GM11168 (cell line): ENCODE data around the gene CFB.
"Not testable (repeated sequence)": the region's sequence is repeated elsewhere in the genome, so short reads cannot be mapped to it uniquely, and the experiment has no call there.

ENCODE experiments used
- in situ Hi-C: fragments of 300-500 bp; cut with MboI; formaldehyde crosslinking; loops from one replicate; pipeline ENCODE4 v1.12.0; 2022; ENCODE audit warnings: low sequenced_read_pairs; ENCODE audit not compliant: unreplicated experiment

CFB gene

GRCh38 chr6:31945507-31946369 lies at the start of gene CFB:
CFB (plus strand) TSS chr6:31946095; CDS start chr6:31946222, 127 bp downstream.
- in situ Hi-C loops, result no loop called here

- in situ Hi-C loops, result no loop called here
Measured at GRCh38 chr6:31896493-31896855, 49.4 kb upstream of the CFB start.

GRCh38 chr6:31896856-31897611 lies 48.9 kb upstream of the CFB start:
- in situ Hi-C loops, result no loop called here

GRCh38 chr6:31897612-31898382 lies 48.1 kb upstream of the CFB start, which contains the start of gene EHMT2:
EHMT2 (minus strand) TSS chr6:31897698; CDS start chr6:31897677, 21 bp downstream.
- in situ Hi-C loops, result no loop called here

GRCh38 chr6:31898383-31899011 lies 47.4 kb upstream of the CFB start:
- in situ Hi-C loops, result no loop called here

- in situ Hi-C loops, result no loop called here
Measured at GRCh38 chr6:31899215-31899614, 46.7 kb upstream of the CFB start.

GRCh38 chr6:31899882-31900722 lies 45.8 kb upstream of the CFB start:
- in situ Hi-C loops, result no loop called here

- in situ Hi-C loops, result no loop called here
Measured at GRCh38 chr6:31900917-31901414, 44.9 kb upstream of the CFB start.

- in situ Hi-C loops, result no loop called here
Measured at GRCh38 chr6:31901415-31901952, 44.4 kb upstream of the CFB start.

GRCh38 chr6:31901953-31902643 lies 43.8 kb upstream of the CFB start, which contains the start of gene ZBTB12:
ZBTB12 (minus strand) TSS chr6:31902086; CDS start chr6:31901305, 781 bp downstream.
- in situ Hi-C loops, result no loop called here

- in situ Hi-C loops, result no loop called here
Measured at GRCh38 chr6:31903957-31904356, 41.9 kb upstream of the CFB start.

GRCh38 chr6:31905041-31905440 lies 40.9 kb upstream of the CFB start:
- in situ Hi-C loops, result no loop called here

GRCh38 chr6:31906122-31906521 lies 39.8 kb upstream of the CFB start:
- in situ Hi-C loops, result no loop called here

GRCh38 chr6:31906727-31907126 lies 39.2 kb upstream of the CFB start:
- in situ Hi-C loops, result not testable (repeated sequence)

GRCh38 chr6:31907158-31907813 lies 38.6 kb upstream of the CFB start:
- in situ Hi-C loops, result no loop called here

GRCh38 chr6:31908255-31908654 lies 37.6 kb upstream of the CFB start:
- in situ Hi-C loops, result not testable (repeated sequence)

GRCh38 chr6:31908791-31909190 lies 37.1 kb upstream of the CFB start:
- in situ Hi-C loops, result no loop called here

GRCh38 chr6:31909298-31909697 lies 36.6 kb upstream of the CFB start:
- in situ Hi-C loops, result not testable (repeated sequence)
